IPS DF 6.9 (cell line): ENCODE results near the gene ABCD1.

Experiments used
- DNase-seq: peaks from one replicate; pipeline ENCODE4 v3.0.0-alpha.2; 2013; ENCODE audit warnings: low read depth, low spot score
- H3K27ac ChIP-seq: one replicate; pipeline ENCODE4 v1.5.1; 2013; ENCODE audit warnings: low read length, control low read depth
- H3K27me3 ChIP-seq: 2 replicates; pipeline ENCODE4 v1.6.1; 2013; ENCODE audit warnings: mild to moderate bottlenecking, low read length; ENCODE audit not compliant: control insufficient read depth, insufficient read depth
- H3K36me3 ChIP-seq: 2 replicates; pipeline ENCODE4 v1.6.1; 2013; ENCODE audit warnings: low read length; ENCODE audit not compliant: control insufficient read depth, insufficient read depth
- H3K4me1 ChIP-seq: 2 replicates; pipeline ENCODE4 v1.6.1; 2013; ENCODE audit warnings: low read length; ENCODE audit not compliant: control insufficient read depth, insufficient read depth
- H3K4me3 ChIP-seq: 2 replicates; pipeline ENCODE4 v1.5.1; 2013; ENCODE audit warnings: mild to moderate bottlenecking, low read length
- H3K9me3 ChIP-seq: 2 replicates; pipeline ENCODE4 v1.6.1; 2013; ENCODE audit warnings: low read length, inconsistent platforms; ENCODE audit not compliant: control insufficient read depth, insufficient read depth
- WGBS: extraction: QIAGEN DNeasy Blood & Tissue Kit; methylation state at CpG from one replicate; pipeline ENCODE4 v1.1.7; 2013; ENCODE audit warnings: mixed read lengths, missing lambda C conversion rate; ENCODE audit not compliant: insufficient read length, insufficient coverage; 5-methylcytosine and 5-hydroxymethylcytosine counted together

The ABCD1 gene

GRCh38 chrX:153775293-153776119, 50.9 kb downstream of the ABCD1 start:
- no peak for DNase-seq

GRCh38 chrX:153776120-153776599, 51.5 kb downstream of the ABCD1 start:
- no CpG with 5 or more reads among the region's 20 CpGs for WGBS
- Histone ChIP-seq H3K36me3 (no peaks in the 10 kb centered on the region), H3K27ac (no peak overlapping the region), H3K9me3 (no peaks in the 10 kb centered on the region), H3K4me3 (no peak overlapping the region), H3K4me1 (no peaks in the 10 kb centered on the region), H3K27me3 (no peaks in the 10 kb centered on the region)
- no peak for DNase-seq

More at GRCh38 chrX:153775293-153776119, 50.9 kb downstream of the ABCD1 start:
- Histone ChIP-seq H3K4me3 (no peak overlapping the region), H3K4me1 (no peaks in the 10 kb centered on the region), H3K9me3 (no peaks in the 10 kb centered on the region), H3K27me3 (no peaks in the 10 kb centered on the region), H3K36me3 (no peaks in the 10 kb centered on the region), H3K27ac (no peak overlapping the region)
- WGBS: no CpG with 5 or more reads among the region's 42 CpGs

GRCh38 chrX:153776611-153777045, 52.0 kb downstream of the ABCD1 start:
- no CpG with 5 or more reads among the region's 22 CpGs for WGBS
- no peak for DNase-seq
- Histone ChIP-seq H3K27me3 (no peaks in the 10 kb centered on the region), H3K27ac (no peak overlapping the region), H3K36me3 (no peaks in the 10 kb centered on the region), H3K4me1 (no peaks in the 10 kb centered on the region), H3K9me3 (no peaks in the 10 kb centered on the region), H3K4me3 (no peak overlapping the region)

GRCh38 chrX:153777261-153778090, 52.8 kb downstream of the ABCD1 start:
- Histone ChIP-seq H3K9me3 (no peaks in the 10 kb centered on the region), H3K4me3 (no peak overlapping the region), H3K4me1 (no peaks in the 10 kb centered on the region), H3K27me3 (no peaks in the 10 kb centered on the region), H3K27ac (no peak overlapping the region), H3K36me3 (no peaks in the 10 kb centered on the region)
- WGBS: no CpG with 5 or more reads among the region's 34 CpGs
- no peak for DNase-seq

- DNase-seq: no peak
- no peak overlapping the region for H3K27ac ChIP-seq
- H3K27me3 ChIP-seq: no peaks in the 10 kb centered on the region
- no peaks in the 10 kb centered on the region for H3K4me1 ChIP-seq
- H3K9me3 ChIP-seq: no peaks in the 10 kb centered on the region
- no CpG with 5 or more reads among the region's 17 CpGs for WGBS
- peaks cover 2% of the 10 kb centered on the region; the same call in 1 of the 2 replicates for H3K36me3 ChIP-seq
- no peak overlapping the region for H3K4me3 ChIP-seq
Measured at GRCh38 chrX:153778181-153778580, 53.5 kb downstream of the ABCD1 start.

- peaks cover 2% of the 10 kb centered on the region; the same call in 1 of the 2 replicates for H3K36me3 ChIP-seq
Measured at GRCh38 chrX:153778684-153779101, 54.0 kb downstream of the ABCD1 start.

GRCh38 chrX:153779891-153780677, 55.4 kb downstream of the ABCD1 start:
- DNase-seq: no peak
- no CpG with 5 or more reads among the region's 18 CpGs for WGBS
- peaks cover 2% of the 10 kb centered on the region; the same call in 1 of the 2 replicates for H3K36me3 ChIP-seq

More at GRCh38 chrX:153778684-153779101, 54.0 kb downstream of the ABCD1 start:
- Histone ChIP-seq H3K27ac (no peak overlapping the region), H3K27me3 (no peaks in the 10 kb centered on the region), H3K4me3 (no peak overlapping the region), H3K4me1 (no peaks in the 10 kb centered on the region), H3K9me3 (no peaks in the 10 kb centered on the region)
- DNase-seq: no peak
- WGBS: no CpG with 5 or more reads among the region's 16 CpGs

GRCh38 chrX:153780678-153781427, 56.2 kb downstream of the ABCD1 start, which contains the start of gene SRPK3:
TSS of gene SRPK3 (plus strand) at chrX:153781041. CDS start at chrX:153781087, 46 bp downstream.
- Histone ChIP-seq H3K9me3 (no peaks in the 10 kb centered on the region), H3K36me3 (peaks cover 6% of the 10 kb centered on the region; the same call in 1 of the 2 replicates), H3K27me3 (no peaks in the 10 kb centered on the region), H3K4me1 (no peaks in the 10 kb centered on the region), H3K4me3 (no peak within 1 kb of the TSS), H3K27ac (no peak within 1 kb of the TSS)
- DNase-seq: no peak
- no CpG with 5 or more reads among the region's 52 CpGs for whole genome bisulfite sequencing

More at GRCh38 chrX:153779891-153780677, 55.4 kb downstream of the ABCD1 start:
- H3K9me3 ChIP-seq: no peaks in the 10 kb centered on the region
- H3K27ac ChIP-seq: no peak overlapping the region
- H3K27me3 ChIP-seq: no peaks in the 10 kb centered on the region
- no peak overlapping the region for H3K4me3 ChIP-seq
- no peaks in the 10 kb centered on the region for H3K4me1 ChIP-seq

- Histone ChIP-seq H3K4me3 (no peak overlapping the region), H3K27ac (no peak overlapping the region), H3K9me3 (no peaks in the 10 kb centered on the region), H3K27me3 (no peaks in the 10 kb centered on the region), H3K36me3 (peaks cover 9% of the 10 kb centered on the region), H3K4me1 (no peaks in the 10 kb centered on the region)
- no CpG with 5 or more reads among the region's 24 CpGs for WGBS
- no peak for DNase-seq
Measured at GRCh38 chrX:153781428-153782047, 56.9 kb downstream of the ABCD1 start.
